ENCODE data around the gene ASIC4.

The ASIC4 gene

GRCh38 chr2:219567791-219568361 lies 53.6 kb downstream of the ASIC4 start:
- DNase-seq (ENCODE audit: low read depth in 2 of 2) = no peak

GRCh38 chr2:219569041-219569440 lies 54.8 kb downstream of the ASIC4 start:
- no peak for DNase-seq (ENCODE audit: low read depth in 2 of 2)

- no peak for DNase-seq (ENCODE audit: low read depth in 2 of 2)
Observed at GRCh38 chr2:219569635-219570034, 55.4 kb downstream of the ASIC4 start.

- DNase-seq (ENCODE audit: low read depth in 2 of 2) = no peak
Observed at GRCh38 chr2:219570194-219570923, 56.1 kb downstream of the ASIC4 start.

GRCh38 chr2:219570924-219571310 lies 56.6 kb downstream of the ASIC4 start:
- DNase-seq (ENCODE audit: low read depth in 2 of 2) = no peak

- DNase-seq (ENCODE audit: low read depth in 2 of 2) = no peak
Observed at GRCh38 chr2:219571311-219572236, 57.3 kb downstream of the ASIC4 start, which contains the start of gene OBSL1. TSS of gene OBSL1 (minus strand) at chr2:219571539. CDS start at chr2:219571232, 307 bp downstream.

- DNase-seq (ENCODE audit: low read depth in 2 of 2) = no peak
Observed at GRCh38 chr2:219572237-219573001, 58.1 kb downstream of the ASIC4 start, which contains the start of gene INHA. TSS of gene INHA (plus strand) at chr2:219572310. CDS start at chr2:219572375, 65 bp downstream.

GRCh38 chr2:219573166-219573565 lies 58.9 kb downstream of the ASIC4 start:
- DNase-seq (ENCODE audit: low read depth in 2 of 2) = no peak

GRCh38 chr2:219574484-219575311 lies 60.4 kb downstream of the ASIC4 start:
- no peak for DNase-seq (ENCODE audit: low read depth in 2 of 2)

GRCh38 chr2:219575566-219576504 lies 61.6 kb downstream of the ASIC4 start:
- DNase-seq (ENCODE audit: low read depth in 2 of 2) = no peak

- no peak for DNase-seq (ENCODE audit: low read depth in 2 of 2)
Observed at GRCh38 chr2:219576505-219577388, 62.5 kb downstream of the ASIC4 start.

GRCh38 chr2:219578811-219579613 lies 64.7 kb downstream of the ASIC4 start:
- no peak for DNase-seq (ENCODE audit: low read depth in 2 of 2)

- DNase-seq (ENCODE audit: low read depth in 2 of 2) = no peak
Observed at GRCh38 chr2:219581346-219581745, 67.1 kb downstream of the ASIC4 start.
